Activated CD4-positive, alpha-beta T cell treated with anti-CD3 and anti-CD28 coated beads, Interleukin-2, Interleukin-6, amounts not matched to agents 100 ng/mL and 50 ng/mL, durations not matched to agents 16 hours and 8 hours (primary cell): Measurements from ENCODE around the gene NKD1.
A peak's percentile ranks its signal among the peaks of the same experiment; 100 is the strongest.
"Not testable (repeated sequence)": the region's sequence is repeated elsewhere in the genome, so short reads cannot be mapped to it uniquely, and the experiment has no call there.

Experiments used
- DNase-seq: peaks from one replicate; pipeline ENCODE4 v3.0.0-alpha.2; 2020

The NKD1 gene

GRCh38 chr16:50548125-50548908 is at the start of gene NKD1:
NKD1 (plus strand) TSS chr16:50548396; CDS start chr16:50548554, 158 bp downstream.
- peak; percentile 76 for DNase-seq

- no peak for DNase-seq
Measured at GRCh38 chr16:50498431-50499155, 49.6 kb upstream of the NKD1 start.

- no peak for DNase-seq
Measured at GRCh38 chr16:50499254-50499653, 48.9 kb upstream of the NKD1 start.

GRCh38 chr16:50500171-50500874 is 47.9 kb upstream of the NKD1 start:
- DNase-seq = no peak

GRCh38 chr16:50501251-50501650 is 46.9 kb upstream of the NKD1 start:
- no peak for DNase-seq

GRCh38 chr16:50501986-50502615 is 46.1 kb upstream of the NKD1 start:
- DNase-seq = no peak

GRCh38 chr16:50502616-50503011 is 45.6 kb upstream of the NKD1 start:
- DNase-seq = no peak

- not testable (repeated sequence) for DNase-seq
Measured at GRCh38 chr16:50503868-50504531, 44.2 kb upstream of the NKD1 start.

- DNase-seq = no peak
Measured at GRCh38 chr16:50505115-50505514, 43.1 kb upstream of the NKD1 start.

GRCh38 chr16:50505714-50506542 is 42.3 kb upstream of the NKD1 start:
- DNase-seq = no peak

GRCh38 chr16:50506543-50506937 is 41.7 kb upstream of the NKD1 start:
- no peak for DNase-seq

- no peak for DNase-seq
Measured at GRCh38 chr16:50507397-50507796, 40.8 kb upstream of the NKD1 start.

- peak; percentile 50 for DNase-seq
Measured at GRCh38 chr16:50509521-50510341, 38.5 kb upstream of the NKD1 start.

- no peak for DNase-seq
Measured at GRCh38 chr16:50515218-50515617, 33.0 kb upstream of the NKD1 start.

- no peak for DNase-seq
Measured at GRCh38 chr16:50516401-50516800, 31.8 kb upstream of the NKD1 start.

- no peak for DNase-seq
Measured at GRCh38 chr16:50516890-50517289, 31.3 kb upstream of the NKD1 start.

- DNase-seq = no peak
Measured at GRCh38 chr16:50517450-50518252, 30.5 kb upstream of the NKD1 start.

GRCh38 chr16:50519001-50519400 is 29.2 kb upstream of the NKD1 start:
- no peak for DNase-seq

GRCh38 chr16:50519602-50520001 is 28.6 kb upstream of the NKD1 start:
- no peak for DNase-seq
